Measurements from ENCODE around the gene HINT3.

DNA sequence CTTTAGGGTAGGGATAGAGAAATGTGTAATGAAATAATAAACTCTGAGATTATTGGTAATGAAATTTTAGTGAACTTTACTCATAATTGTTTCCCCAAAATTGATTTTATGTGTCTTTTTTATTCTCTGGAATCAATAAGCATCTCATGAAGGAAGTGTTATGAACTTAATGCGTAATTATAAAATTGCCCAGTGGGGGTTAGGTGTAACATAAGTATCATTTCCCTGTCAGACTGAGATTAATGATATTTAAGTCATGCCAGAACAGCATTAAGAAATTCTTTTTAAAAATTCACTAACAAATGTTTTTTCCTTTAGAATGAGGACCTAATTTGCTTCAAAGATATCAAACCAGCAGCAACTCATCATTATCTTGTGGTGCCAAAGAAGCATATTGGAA is 10.0 kb downstream of the HINT3 start:
- no peak for TF ChIP-seq FOXA1 (IDR thresholded peaks at IDR 0.05)
- TF ChIP-seq CTBP1 (IDR thresholded peaks at IDR 0.05; ENCODE audit: borderline replicate concordance) = no peak
- no peak for TF ChIP-seq SP1 (IDR thresholded peaks at IDR 0.05)
- no peak for TF ChIP-seq HDGF (IDR thresholded peaks at IDR 0.05; ENCODE audit: borderline replicate concordance)
- TF ChIP-seq FOXM1 (IDR thresholded peaks at IDR 0.05; ENCODE audit: borderline replicate concordance) = no peak
- TF ChIP-seq FOXK2 (IDR thresholded peaks at IDR 0.05) = no peak
- no peak for TF ChIP-seq ELF4 (IDR thresholded peaks at IDR 0.05)
- no peak for TF ChIP-seq TARDBP (IDR thresholded peaks at IDR 0.05)
- TF ChIP-seq ZNF384 (IDR thresholded peaks at IDR 0.05) = no peak
- TF ChIP-seq BHLHE40 (IDR thresholded peaks at IDR 0.05; ENCODE audit: borderline replicate concordance) = no peak
- no peak for TF ChIP-seq SUZ12 (IDR thresholded peaks at IDR 0.05)
- no peak for TF ChIP-seq ARNT (IDR thresholded peaks at IDR 0.05)
- no peak for TF ChIP-seq NFRKB (IDR thresholded peaks at IDR 0.05)

Data from HEK293T (cell line).